ENCODE measurements around the gene NFYC.
"Not testable (repeated sequence)": the region's sequence is repeated elsewhere in the genome, so short reads cannot be mapped to it uniquely, and the experiment has no call there.

The NFYC gene

GRCh38 chr1:40706626-40707025, 15.1 kb downstream of the NFYC start:
- DNase-seq (ENCODE audit: low read depth): no peak

DNA sequence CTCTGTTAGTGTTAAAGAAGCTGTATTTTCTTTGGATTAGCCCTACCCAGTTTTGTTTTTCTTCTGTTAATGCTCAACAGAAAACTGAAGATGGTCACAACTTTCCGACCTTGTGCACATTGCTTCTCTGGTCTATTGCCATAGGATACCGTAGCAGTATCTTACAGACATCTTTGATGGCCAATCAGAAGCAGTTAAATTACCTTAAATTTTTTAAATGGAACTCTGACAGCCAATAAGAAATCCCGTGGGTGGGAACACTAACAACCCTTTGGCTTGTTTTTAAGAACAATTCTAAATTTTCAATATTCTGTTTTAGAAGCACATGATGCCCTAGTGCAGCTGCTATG, 17.2 kb downstream of the NFYC start:
- peak; percentile 62 for DNase-seq (ENCODE audit: low read depth)

DNA sequence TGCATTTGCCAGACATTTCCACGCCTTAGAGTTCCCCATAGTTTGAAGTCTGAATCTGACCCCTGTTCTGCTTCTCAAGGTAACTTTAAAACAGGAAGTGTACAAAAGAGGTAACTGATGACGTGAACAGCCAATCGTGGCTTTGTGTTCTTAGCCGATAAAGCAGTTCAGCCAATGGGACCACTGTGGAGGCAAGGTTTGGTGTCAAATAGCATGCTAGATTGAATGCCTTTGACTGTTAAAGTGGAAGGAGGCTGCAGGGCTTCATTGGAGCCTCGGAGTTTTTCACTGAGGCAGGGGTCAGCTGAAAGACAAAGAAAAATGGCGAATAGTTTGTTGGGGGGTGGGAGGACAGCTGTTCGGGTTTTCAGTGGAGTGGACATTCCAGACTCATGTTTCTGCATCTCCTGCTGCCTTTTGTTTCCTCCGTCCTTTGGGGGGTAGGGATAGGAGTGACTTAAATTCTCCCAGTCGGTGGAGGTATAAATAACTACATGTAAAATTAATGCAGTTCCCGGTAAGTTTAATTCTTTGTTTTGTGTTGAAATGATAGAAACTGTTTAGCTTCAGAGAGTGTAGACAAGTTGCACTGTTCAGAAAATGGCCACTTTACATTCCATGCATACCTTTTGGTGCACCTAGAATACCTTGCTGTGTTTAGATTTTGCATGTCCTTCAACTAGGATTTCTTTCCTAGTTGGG, 17.7 kb downstream of the NFYC start:
- peak; percentile 83 for DNase-seq (ENCODE audit: low read depth)

DNA sequence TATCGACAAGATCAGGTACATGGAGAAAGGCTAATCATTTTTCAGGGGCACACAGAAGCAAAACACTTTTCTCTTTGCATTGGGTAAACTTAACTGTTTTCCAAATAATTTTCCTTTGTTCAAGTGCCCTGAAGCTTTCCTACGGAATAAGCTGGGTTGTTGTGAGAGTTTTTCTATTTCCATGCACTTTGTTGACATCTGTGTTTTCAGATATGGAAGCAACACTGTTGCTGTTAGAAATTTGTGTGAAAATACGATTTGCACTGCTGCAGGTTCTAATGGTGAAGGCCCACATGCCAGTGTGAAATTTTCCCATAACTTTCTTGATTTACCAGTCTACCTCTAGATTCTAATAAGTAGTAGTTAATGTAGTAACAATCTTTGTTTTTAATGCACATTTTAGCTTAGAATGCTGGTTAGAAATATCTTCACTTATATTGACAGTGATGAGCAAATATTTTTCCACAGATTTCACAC, 18.3 kb downstream of the NFYC start:
- no peak for DNase-seq (ENCODE audit: low read depth)

GRCh38 chr1:40710581-40711315, 19.2 kb downstream of the NFYC start:
- DNase-seq (ENCODE audit: low read depth): no peak

- DNase-seq (ENCODE audit: low read depth): peak; percentile 49
Measured at GRCh38 chr1:40711465-40712404, 20.2 kb downstream of the NFYC start.

DNA sequence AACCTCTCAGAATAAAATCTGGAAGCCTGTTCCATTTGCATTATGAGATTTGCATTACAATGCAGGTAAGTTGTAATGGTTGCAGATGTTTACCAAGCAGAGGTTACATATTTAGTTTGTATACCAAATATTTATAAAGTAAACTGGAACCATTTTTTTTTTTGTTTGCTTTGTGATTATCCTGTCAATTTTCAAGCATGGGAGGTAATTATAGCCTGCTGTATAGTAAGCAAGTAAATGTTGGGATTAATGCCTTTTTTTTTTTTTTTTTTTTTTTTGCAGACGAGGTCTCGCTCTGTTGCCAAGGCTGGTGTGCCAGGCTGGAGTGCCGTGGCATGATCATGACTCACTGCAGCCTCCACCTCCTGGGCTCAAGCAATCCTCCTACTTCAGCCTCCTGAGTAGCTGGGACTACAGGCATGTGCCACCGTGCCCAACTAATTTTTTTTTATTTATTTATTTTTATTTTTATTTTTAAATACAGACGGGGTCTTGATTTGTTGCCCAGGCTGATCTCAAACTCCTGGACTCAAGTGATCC, 21.0 kb downstream of the NFYC start:
- DNase-seq (ENCODE audit: low read depth): no peak

DNA sequence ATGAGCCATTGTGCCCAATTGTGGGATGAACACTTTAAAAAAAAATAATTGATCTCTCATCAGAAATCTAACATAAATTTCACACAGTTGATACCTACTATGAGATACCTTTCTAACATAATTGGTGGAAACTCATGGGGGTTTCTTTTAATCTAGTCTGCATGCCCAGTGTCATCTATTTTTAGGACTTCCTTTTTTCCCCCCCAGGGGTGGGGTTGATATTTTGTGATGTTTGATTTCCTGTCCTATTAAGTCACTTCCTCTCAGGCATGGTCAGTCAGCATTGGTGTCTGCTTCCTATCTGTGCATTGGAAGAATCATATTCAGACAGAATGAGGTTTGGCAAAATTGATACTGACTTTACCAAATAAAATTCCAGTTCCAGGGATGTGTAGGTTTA, 21.5 kb downstream of the NFYC start:
- no peak for DNase-seq (ENCODE audit: low read depth)

- DNase-seq (ENCODE audit: low read depth): no peak
Measured at GRCh38 chr1:40715491-40716059, 24.1 kb downstream of the NFYC start.

- DNase-seq (ENCODE audit: low read depth): no peak
Measured at GRCh38 chr1:40717065-40717464, 25.6 kb downstream of the NFYC start.

DNA sequence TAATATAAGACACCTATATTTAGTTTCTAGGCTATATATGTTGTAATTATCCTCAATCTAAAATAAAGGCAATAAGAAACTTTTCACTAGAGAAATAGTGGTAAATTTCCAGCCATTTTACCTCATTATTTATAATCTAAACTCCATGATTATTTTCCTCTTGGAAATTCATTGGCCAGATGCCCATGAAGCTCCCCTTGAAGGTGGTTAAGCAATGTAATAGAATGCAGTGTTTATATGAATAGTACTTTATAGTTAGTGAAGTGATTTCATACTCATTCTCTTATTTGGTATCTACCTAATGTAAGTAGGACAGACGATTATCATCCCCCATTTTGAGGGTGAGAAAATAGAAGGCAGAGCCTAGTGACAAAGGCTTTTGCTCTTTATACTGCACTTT, 26.5 kb downstream of the NFYC start:
- DNase-seq (ENCODE audit: low read depth): no peak

DNA sequence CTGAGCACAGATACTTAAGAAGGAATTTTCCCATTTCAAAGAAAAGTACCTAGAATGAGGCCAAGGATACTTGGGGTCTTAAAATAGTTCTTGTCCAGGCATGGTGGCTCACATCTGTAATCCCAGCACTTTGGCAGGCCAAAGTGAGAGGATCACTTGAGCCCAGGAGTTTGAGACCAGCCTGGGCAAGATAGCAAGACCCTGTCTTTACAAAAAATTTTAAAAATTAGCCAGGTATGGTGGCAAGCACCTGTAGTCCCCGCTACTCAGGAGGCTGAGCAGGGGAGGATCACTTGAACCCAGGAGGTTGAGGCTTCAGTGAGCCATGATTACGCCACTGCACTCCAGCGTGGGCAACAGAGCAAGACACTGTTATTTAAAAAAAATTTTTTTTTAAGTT, 29.0 kb downstream of the NFYC start:
- DNase-seq (ENCODE audit: low read depth): no peak

DNA sequence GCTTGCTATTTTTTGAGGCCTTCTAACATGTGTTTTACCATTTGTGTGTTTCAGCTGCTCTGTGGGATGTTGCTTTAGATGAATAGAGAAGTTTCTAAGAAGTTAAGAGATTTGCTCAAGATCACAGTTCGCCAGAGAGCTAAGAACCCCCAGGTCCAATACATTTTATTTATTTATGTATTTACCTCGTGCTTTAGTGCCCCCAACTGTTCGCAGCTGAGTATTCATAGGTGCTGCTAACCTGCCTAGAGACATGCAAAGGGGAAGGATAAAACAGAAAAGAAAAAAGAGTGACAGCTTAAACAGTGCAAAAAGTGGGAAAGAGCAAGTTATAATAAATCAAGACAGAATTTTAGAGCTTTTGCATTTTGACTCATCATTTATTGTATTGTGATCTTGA, 31.1 kb downstream of the NFYC start:
- no peak for DNase-seq (ENCODE audit: low read depth)

DNA sequence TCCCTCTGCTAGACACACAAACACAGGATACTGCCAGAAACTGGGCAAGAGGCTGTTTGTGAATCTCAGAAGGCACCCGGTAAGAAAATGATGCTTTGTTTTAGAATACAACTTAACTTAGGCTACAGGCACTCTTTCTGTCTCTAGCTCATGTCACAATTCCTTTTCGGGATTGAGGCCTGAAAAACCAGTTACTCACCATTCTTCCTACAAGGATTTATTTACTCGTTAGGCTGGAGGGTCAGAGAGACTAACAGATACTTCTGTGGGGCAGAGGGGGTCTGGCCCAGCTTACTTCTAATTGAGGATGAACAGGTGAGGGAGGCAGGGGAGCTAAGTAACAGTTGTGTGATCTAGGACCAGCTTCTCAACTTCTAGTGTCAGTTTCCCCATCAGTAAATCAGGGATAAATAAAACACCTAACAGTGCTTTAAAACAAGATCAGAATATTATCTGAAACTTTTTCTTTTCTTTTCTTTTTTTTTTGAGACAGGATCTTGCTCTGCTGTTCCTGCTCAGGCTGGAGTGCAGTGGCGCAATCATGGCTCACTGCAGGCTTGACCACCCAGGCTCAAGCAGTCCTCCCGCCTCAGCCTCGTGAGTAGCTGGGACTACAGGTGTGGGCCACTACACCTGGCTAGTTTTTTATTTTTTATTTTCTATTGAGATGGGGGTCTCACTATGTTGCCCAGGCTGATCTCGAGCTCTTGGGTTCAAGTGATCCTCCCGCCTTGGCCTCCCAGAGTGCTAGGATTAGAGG, 31.9 kb downstream of the NFYC start:
- DNase-seq (ENCODE audit: low read depth): no peak

DNA sequence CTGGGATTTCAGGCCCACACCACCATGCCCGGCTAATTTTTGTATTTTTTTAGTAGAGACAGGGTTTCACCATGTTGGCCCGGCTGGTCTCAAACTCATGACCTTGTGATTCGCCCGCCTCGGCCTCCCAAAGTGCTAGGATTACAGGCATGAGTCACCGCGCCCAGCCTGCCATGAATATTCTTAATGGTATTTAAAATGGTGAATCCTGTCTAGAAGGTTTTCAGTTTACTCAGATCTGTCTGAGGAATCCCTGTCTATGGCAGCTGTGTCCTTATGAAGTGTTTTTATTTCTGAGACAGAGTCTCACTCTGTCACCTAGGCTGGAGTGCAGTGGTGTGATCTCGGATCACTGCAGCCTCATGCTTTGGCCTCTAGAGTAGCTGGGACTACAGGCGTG, 36.2 kb downstream of the NFYC start:
- DNase-seq (ENCODE audit: low read depth): peak; percentile 37

GRCh38 chr1:40729316-40729862, 37.9 kb downstream of the NFYC start:
- not testable (repeated sequence) for DNase-seq (ENCODE audit: low read depth)

- no peak for DNase-seq (ENCODE audit: low read depth)
Measured at GRCh38 chr1:40732756-40733301, 41.3 kb downstream of the NFYC start.

- DNase-seq (ENCODE audit: low read depth): no peak
Measured at GRCh38 chr1:40734882-40735628, 43.6 kb downstream of the NFYC start.

- DNase-seq (ENCODE audit: low read depth): peak; percentile 65
Measured at GRCh38 chr1:40736085-40736531, 44.6 kb downstream of the NFYC start.

- DNase-seq (ENCODE audit: low read depth): no peak
Measured at GRCh38 chr1:40738831-40739230, 47.3 kb downstream of the NFYC start.

Measured in non-pigmented ciliary epithelial cell (primary cell).